ENCODE results near the gene RAI14.

DNA sequence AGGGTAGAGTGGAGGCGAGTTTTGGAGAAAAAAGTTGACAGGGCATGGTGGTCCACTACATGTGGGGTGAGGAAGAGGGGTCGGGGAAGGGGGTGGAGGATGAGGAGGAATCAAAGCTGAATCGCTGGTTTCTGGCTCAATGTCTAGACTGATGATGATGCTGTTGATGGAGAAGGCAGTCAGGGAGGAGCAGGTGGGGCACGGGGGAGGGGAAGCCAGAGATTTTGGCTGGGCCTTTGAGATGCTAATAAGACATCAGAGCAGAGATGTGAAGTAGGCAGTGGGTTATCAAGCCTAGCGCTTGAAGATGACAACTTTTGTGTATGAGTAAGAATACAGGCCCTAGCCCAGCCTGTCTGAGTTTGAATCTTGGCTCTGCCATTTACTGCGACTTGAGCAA lies 150.4 kb downstream of the RAI14 start:
- TF ChIP-seq, protein P1, sequence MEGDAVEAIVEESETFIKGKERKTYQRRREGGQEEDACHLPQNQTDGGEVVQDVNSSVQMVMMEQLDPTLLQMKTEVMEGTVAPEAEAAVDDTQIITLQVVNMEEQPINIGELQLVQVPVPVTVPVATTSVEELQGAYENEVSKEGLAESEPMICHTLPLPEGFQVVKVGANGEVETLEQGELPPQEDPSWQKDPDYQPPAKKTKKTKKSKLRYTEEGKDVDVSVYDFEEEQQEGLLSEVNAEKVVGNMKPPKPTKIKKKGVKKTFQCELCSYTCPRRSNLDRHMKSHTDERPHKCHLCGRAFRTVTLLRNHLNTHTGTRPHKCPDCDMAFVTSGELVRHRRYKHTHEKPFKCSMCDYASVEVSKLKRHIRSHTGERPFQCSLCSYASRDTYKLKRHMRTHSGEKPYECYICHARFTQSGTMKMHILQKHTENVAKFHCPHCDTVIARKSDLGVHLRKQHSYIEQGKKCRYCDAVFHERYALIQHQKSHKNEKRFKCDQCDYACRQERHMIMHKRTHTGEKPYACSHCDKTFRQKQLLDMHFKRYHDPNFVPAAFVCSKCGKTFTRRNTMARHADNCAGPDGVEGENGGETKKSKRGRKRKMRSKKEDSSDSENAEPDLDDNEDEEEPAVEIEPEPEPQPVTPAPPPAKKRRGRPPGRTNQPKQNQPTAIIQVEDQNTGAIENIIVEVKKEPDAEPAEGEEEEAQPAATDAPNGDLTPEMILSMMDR (IDR thresholded peaks at IDR 0.05; ENCODE audit: poor library complexity), result no peak
- TF ChIP-seq EZH2 (IDR thresholded peaks at IDR 0.05; ENCODE audit: borderline replicate concordance) (no peak), EZH2phosphoT487 (IDR thresholded peaks at IDR 0.05; ENCODE audit: low read depth, severe bottlenecking, unreplicated experiment) (no peak)
